Mononuclear cell (primary cell): ENCODE data around the gene DSE. TPM values are rescaled to one million over a fixed set of nuclear protein-coding genes. Genes with fewer than 3 reads are reported as not detected.

ENCODE experiments used
- H3K27me3 ChIP-seq: 2 replicates; pipeline ENCODE4 v1.6.0; 2011; ENCODE audit warnings: low read length, control low read depth; ENCODE audit not compliant: insufficient read depth
- H3K4me1 ChIP-seq: 2 replicates; pipeline ENCODE4 v1.5.1; 2011; ENCODE audit warnings: mild to moderate bottlenecking, low read length, control low read depth; ENCODE audit not compliant: insufficient read depth
- H3K4me3 ChIP-seq: 2 replicates; pipeline ENCODE4 v1.5.1; 2011; ENCODE audit warnings: mild to moderate bottlenecking, low read length, moderate library complexity
- H3K9me3 ChIP-seq: 2 replicates; pipeline ENCODE4 v1.5.1; 2011; ENCODE audit warnings: low read depth, mild to moderate bottlenecking, control low read depth, low read length
- total RNA-seq: library from RNA; depleted of rRNA; stranded (reverse); fragments of >200 nt; gene quantifications from one replicate; pipeline ENCODE4 v1.2.3, GENCODE V29; 2012

DSE gene
- total RNA-seq, 1 donor: 98.8 TPM

- H3K4me1 ChIP-seq: no peaks in the 10 kb centered on the region
- no peaks in the 10 kb centered on the region for H3K27me3 ChIP-seq
- no peak overlapping the region for H3K4me3 ChIP-seq
- H3K9me3 ChIP-seq: no peaks in the 10 kb centered on the region
These were observed 60.1 kb downstream of the DSE start for GRCh38 chr6:116430860-116431259.

GRCh38 chr6:116431964-116432595, 61.3 kb downstream of the DSE start:
- no peak overlapping the region for H3K4me3 ChIP-seq
- no peaks in the 10 kb centered on the region for H3K9me3 ChIP-seq
- H3K27me3 ChIP-seq: no peaks in the 10 kb centered on the region
- H3K4me1 ChIP-seq: no peaks in the 10 kb centered on the region

GRCh38 chr6:116433206-116433712, 62.5 kb downstream of the DSE start:
- H3K4me3 ChIP-seq: no peak overlapping the region
- no peaks in the 10 kb centered on the region for H3K9me3 ChIP-seq

GRCh38 chr6:116434056-116434725, 63.4 kb downstream of the DSE start:
- Histone ChIP-seq H3K9me3 (no peaks in the 10 kb centered on the region), H3K4me3 (no peak overlapping the region), H3K4me1 (no peaks in the 10 kb centered on the region), H3K27me3 (no peaks in the 10 kb centered on the region)

More at GRCh38 chr6:116433206-116433712, 62.5 kb downstream of the DSE start:
- H3K27me3 ChIP-seq: no peaks in the 10 kb centered on the region
- no peaks in the 10 kb centered on the region for H3K4me1 ChIP-seq

- H3K4me1 ChIP-seq: no peaks in the 10 kb centered on the region
- H3K9me3 ChIP-seq: no peaks in the 10 kb centered on the region
- no peaks in the 10 kb centered on the region for H3K27me3 ChIP-seq
- H3K4me3 ChIP-seq: no peak overlapping the region
These were observed 65.8 kb downstream of the DSE start for GRCh38 chr6:116436586-116436985.

- no peaks in the 10 kb centered on the region for H3K9me3 ChIP-seq
- H3K4me3 ChIP-seq: no peak overlapping the region
- H3K4me1 ChIP-seq: no peaks in the 10 kb centered on the region
- no peaks in the 10 kb centered on the region for H3K27me3 ChIP-seq
These were observed 66.9 kb downstream of the DSE start for GRCh38 chr6:116437656-116438055.

GRCh38 chr6:116438590-116439448, 68.1 kb downstream of the DSE start:
- H3K4me3 ChIP-seq: no peak overlapping the region
- no peaks in the 10 kb centered on the region for H3K27me3 ChIP-seq
- H3K4me1 ChIP-seq: no peaks in the 10 kb centered on the region
- H3K9me3 ChIP-seq: no peaks in the 10 kb centered on the region

GRCh38 chr6:116439522-116440051, 68.8 kb downstream of the DSE start:
- Histone ChIP-seq H3K27me3 (no peaks in the 10 kb centered on the region), H3K4me1 (peaks cover 3% of the 10 kb centered on the region), H3K9me3 (no peaks in the 10 kb centered on the region), H3K4me3 (no peak overlapping the region)

- no peak overlapping the region for H3K4me3 ChIP-seq
- no peaks in the 10 kb centered on the region for H3K9me3 ChIP-seq
- peaks cover 36% of the 10 kb centered on the region for H3K4me1 ChIP-seq
- H3K27me3 ChIP-seq: no peaks in the 10 kb centered on the region
These were observed 72.4 kb downstream of the DSE start for GRCh38 chr6:116443105-116443504.

GRCh38 chr6:116444092-116444491, 73.3 kb downstream of the DSE start:
- no peaks in the 10 kb centered on the region for H3K9me3 ChIP-seq
- no peaks in the 10 kb centered on the region for H3K27me3 ChIP-seq
- H3K4me3 ChIP-seq: no peak overlapping the region
- H3K4me1 ChIP-seq: peaks cover 39% of the 10 kb centered on the region

GRCh38 chr6:116444575-116444974, 73.8 kb downstream of the DSE start:
- Histone ChIP-seq H3K27me3 (no peaks in the 10 kb centered on the region), H3K9me3 (no peaks in the 10 kb centered on the region), H3K4me1 (peaks cover 39% of the 10 kb centered on the region), H3K4me3 (no peak overlapping the region)

GRCh38 chr6:116445102-116445501, 74.4 kb downstream of the DSE start:
- Histone ChIP-seq H3K4me3 (no peak overlapping the region), H3K27me3 (no peaks in the 10 kb centered on the region), H3K9me3 (no peaks in the 10 kb centered on the region), H3K4me1 (peaks cover 40% of the 10 kb centered on the region)

- H3K9me3 ChIP-seq: no peaks in the 10 kb centered on the region
- H3K27me3 ChIP-seq: no peaks in the 10 kb centered on the region
- H3K4me3 ChIP-seq: no peak overlapping the region
- peaks cover 53% of the 10 kb centered on the region for H3K4me1 ChIP-seq
These were observed 75.7 kb downstream of the DSE start for GRCh38 chr6:116446399-116446798.

GRCh38 chr6:116447052-116447451, 76.3 kb downstream of the DSE start:
- peaks cover 58% of the 10 kb centered on the region for H3K4me1 ChIP-seq
- no peaks in the 10 kb centered on the region for H3K27me3 ChIP-seq

GRCh38 chr6:116447496-116448011, 76.8 kb downstream of the DSE start:
- no peaks in the 10 kb centered on the region for H3K27me3 ChIP-seq
- no peaks in the 10 kb centered on the region for H3K9me3 ChIP-seq
- H3K4me3 ChIP-seq: no peak overlapping the region
- H3K4me1 ChIP-seq: peaks cover 59% of the 10 kb centered on the region

More at GRCh38 chr6:116447052-116447451, 76.3 kb downstream of the DSE start:
- Histone ChIP-seq H3K4me3 (no peak overlapping the region), H3K9me3 (no peaks in the 10 kb centered on the region)
